HepG2 (cell line): Measurements from ENCODE around the gene PDE8B.

Experiments used
- CHD2 ChIP-seq: IDR thresholded peaks from 2 replicates; pipeline ENCODE4 v1.6.1; 2011; ENCODE audit warnings: low read depth, low read length, improper control_type of control experiment
- CTCF ChIP-seq: sonication (generic); formaldehyde crosslinking; IDR thresholded peaks from 2 replicates; pipeline ENCODE4 v1.5.0; 2020; ENCODE audit warnings: mild to moderate bottlenecking, missing genetic modification reagents, moderate library complexity
- POLR2A ChIP-seq, 2 experiments: IDR thresholded peaks; 2 replicates each; pipeline ENCODE4 v1.6.1; 2011; ENCODE audit warnings: low read depth in 2 of 2, low read length in 2 of 2, mild to moderate bottlenecking in 1 of 2, moderate library complexity in 1 of 2; ENCODE audit not compliant: insufficient read depth in 1 of 2
- PRDM10 ChIP-seq: sonication (generic); formaldehyde crosslinking; IDR thresholded peaks from 2 replicates; pipeline ENCODE4 v1.4.0; 2020; ENCODE audit warnings: low read depth, missing genetic modification reagents
- ZNF280B ChIP-seq: sonication (generic); formaldehyde crosslinking; IDR thresholded peaks from 2 replicates; pipeline ENCODE4 v1.5.0; 2020; ENCODE audit warnings: missing genetic modification reagents, mild to moderate bottlenecking, borderline replicate concordance

- no peak for TF ChIP-seq CTCF (CRISPR knock-in tag)
- TF ChIP-seq CHD2: no peak
- no peak for TF ChIP-seq PRDM10 (CRISPR knock-in tag)
- TF ChIP-seq POLR2A (IDR thresholded peaks at IDR 0.05; ENCODE audit: insufficient read depth in 1 of 2, low read depth in 2 of 2, low read length in 2 of 2): no peak
- no peak for TF ChIP-seq ZNF280B (CRISPR knock-in tag)
These were observed 28.1 kb upstream of the PDE8B start for GRCh38 chr5:77182367-77182766.
